IPS-15b (cell line): ENCODE measurements around the gene PXYLP1.

ENCODE experiments used
- H3K27me3 ChIP-seq: one replicate; pipeline ENCODE4 v1.6.1; 2013; ENCODE audit warnings: low read length; ENCODE audit not compliant: control insufficient read depth, insufficient read depth
- H3K36me3 ChIP-seq: one replicate; pipeline ENCODE4 v1.6.1; 2013; ENCODE audit warnings: low read length; ENCODE audit not compliant: control insufficient read depth, insufficient read depth
- H3K4me1 ChIP-seq: one replicate; pipeline ENCODE4 v1.6.1; 2013; ENCODE audit warnings: mild to moderate bottlenecking, low read length; ENCODE audit not compliant: control insufficient read depth, insufficient read depth
- H3K4me3 ChIP-seq: one replicate; pipeline ENCODE4 v1.5.1; 2013; ENCODE audit warnings: low read depth, low read length
- H3K9ac ChIP-seq: one replicate; pipeline ENCODE4 v1.6.1; 2013; ENCODE audit warnings: low read depth, mild to moderate bottlenecking, low read length
- H3K9me3 ChIP-seq: one replicate; pipeline ENCODE4 v1.6.1; 2013; ENCODE audit warnings: mild to moderate bottlenecking, low read length; ENCODE audit not compliant: control insufficient read depth, insufficient read depth

The PXYLP1 gene

GRCh38 chr3:141267629-141268028, 36.0 kb downstream of the PXYLP1 start:
- H3K4me1 ChIP-seq, result no peaks in the 10 kb centered on the region
- H3K36me3 ChIP-seq, result peaks cover 6% of the 10 kb centered on the region

DNA sequence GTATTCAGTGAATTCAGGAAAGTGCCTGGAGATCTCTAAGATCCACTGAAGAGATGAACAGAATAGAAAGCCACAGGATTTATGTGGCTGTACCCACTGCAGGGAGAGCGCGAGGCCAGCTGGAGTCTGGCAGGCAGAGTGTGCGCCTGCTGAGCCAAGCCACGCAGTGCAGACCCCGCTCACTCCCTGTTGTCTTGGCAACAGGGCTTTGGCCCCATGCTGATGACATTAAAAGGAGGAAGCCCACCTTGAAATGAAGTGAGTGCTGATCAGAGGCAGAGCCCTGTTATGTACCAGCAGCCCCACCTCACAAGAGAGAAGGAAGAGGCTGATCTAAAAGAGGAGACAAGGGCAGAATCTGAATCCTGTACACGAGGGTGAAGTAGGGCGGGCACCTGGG, 36.7 kb downstream of the PXYLP1 start:
- Histone ChIP-seq H3K36me3 (peaks cover 6% of the 10 kb centered on the region), H3K9me3 (no peaks in the 10 kb centered on the region), H3K9ac (no peak overlapping the region), H3K4me3 (no peak overlapping the region), H3K27me3 (no peaks in the 10 kb centered on the region), H3K4me1 (no peaks in the 10 kb centered on the region)

More at GRCh38 chr3:141267629-141268028, 36.0 kb downstream of the PXYLP1 start:
- H3K27me3 ChIP-seq, result no peaks in the 10 kb centered on the region
- no peak overlapping the region for H3K4me3 ChIP-seq
- H3K9me3 ChIP-seq, result no peaks in the 10 kb centered on the region
- no peak overlapping the region for H3K9ac ChIP-seq

GRCh38 chr3:141268791-141269190, 37.2 kb downstream of the PXYLP1 start:
- no peak overlapping the region for H3K4me3 ChIP-seq
- H3K36me3 ChIP-seq, result peaks cover 6% of the 10 kb centered on the region

GRCh38 chr3:141269961-141270360, 38.3 kb downstream of the PXYLP1 start:
- Histone ChIP-seq H3K9me3 (no peaks in the 10 kb centered on the region), H3K36me3 (peaks cover 2% of the 10 kb centered on the region), H3K27me3 (no peaks in the 10 kb centered on the region), H3K4me3 (no peak overlapping the region), H3K4me1 (no peaks in the 10 kb centered on the region), H3K9ac (no peak overlapping the region)

More at GRCh38 chr3:141268791-141269190, 37.2 kb downstream of the PXYLP1 start:
- Histone ChIP-seq H3K4me1 (no peaks in the 10 kb centered on the region), H3K9me3 (no peaks in the 10 kb centered on the region), H3K27me3 (no peaks in the 10 kb centered on the region), H3K9ac (no peak overlapping the region)

DNA sequence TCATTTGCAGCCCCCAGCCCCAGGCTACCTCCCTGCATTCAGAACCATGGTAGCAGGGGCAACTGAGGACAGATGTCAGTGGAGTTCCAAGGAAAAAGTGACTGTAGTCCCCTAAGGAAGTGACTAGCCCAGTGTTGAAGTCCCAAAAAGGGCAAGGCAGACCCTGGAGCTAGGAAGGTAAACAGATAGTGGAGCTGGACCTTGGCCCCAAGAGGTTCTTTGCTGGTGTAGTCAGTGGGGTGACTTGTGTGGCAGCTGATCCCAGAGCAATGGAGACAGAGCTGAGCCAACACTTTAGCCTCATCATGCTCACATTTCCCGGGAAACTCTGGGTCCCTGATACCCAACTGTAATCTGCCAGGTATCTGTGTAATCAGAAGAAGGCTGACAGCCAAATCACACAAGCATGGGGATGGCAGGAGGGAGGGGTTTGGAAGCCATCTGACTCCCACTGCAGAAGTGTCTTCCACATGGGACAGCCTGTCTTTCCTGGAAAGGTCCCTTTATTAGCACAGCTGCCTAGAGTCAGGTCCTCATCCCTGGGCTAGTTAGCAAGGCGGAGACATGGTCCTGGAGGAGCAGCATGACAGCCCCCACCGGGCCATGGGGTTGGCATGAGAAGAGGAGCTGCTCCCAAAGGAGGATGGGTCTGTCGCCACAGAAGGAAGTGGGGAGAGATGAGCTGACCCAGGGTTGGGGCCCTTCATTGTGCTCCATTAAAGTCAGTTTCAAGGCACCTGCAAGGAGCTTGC, 39.8 kb downstream of the PXYLP1 start:
- Histone ChIP-seq H3K4me1 (no peaks in the 10 kb centered on the region), H3K36me3 (peaks cover 2% of the 10 kb centered on the region), H3K9me3 (no peaks in the 10 kb centered on the region), H3K4me3 (no peak overlapping the region), H3K9ac (no peak overlapping the region), H3K27me3 (no peaks in the 10 kb centered on the region)

DNA sequence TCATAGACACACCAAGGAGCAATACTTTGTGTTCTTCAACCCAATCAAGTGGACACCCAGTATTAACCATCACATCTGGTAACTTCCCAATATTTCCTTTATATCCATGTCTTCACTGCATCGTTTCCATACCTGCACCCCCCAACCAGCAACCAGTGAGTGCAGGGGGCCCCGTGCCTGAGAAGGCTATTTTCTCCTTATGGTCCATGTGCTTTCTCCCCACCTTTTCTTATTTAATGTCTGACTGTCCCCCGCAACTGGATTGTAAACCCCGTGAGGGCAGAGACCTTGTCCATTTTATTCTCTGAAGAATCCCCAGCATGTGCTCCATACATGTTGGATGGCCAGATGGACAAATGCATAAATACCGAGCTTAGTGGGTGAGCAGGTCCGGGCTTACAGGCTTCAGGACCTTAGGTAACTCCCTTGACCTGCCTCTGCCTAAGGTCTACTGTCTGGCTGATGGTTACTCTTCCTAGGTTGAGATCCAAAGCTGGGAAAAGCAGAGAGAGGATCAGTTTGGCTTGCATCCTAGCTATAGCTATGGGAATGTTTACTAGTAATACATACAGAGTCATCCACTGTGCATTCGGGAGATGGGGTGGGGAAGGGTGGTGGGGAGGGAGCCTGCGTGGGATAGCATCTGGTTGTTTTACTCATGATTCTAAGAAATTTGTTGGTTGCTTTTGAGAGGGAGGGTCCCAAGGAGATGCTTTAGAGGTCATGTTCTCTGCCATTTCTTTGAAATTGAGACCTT, 41.5 kb downstream of the PXYLP1 start:
- Histone ChIP-seq H3K4me3 (no peak overlapping the region), H3K9ac (no peak overlapping the region), H3K9me3 (no peaks in the 10 kb centered on the region), H3K36me3 (peaks cover 2% of the 10 kb centered on the region), H3K27me3 (no peaks in the 10 kb centered on the region), H3K4me1 (no peaks in the 10 kb centered on the region)

DNA sequence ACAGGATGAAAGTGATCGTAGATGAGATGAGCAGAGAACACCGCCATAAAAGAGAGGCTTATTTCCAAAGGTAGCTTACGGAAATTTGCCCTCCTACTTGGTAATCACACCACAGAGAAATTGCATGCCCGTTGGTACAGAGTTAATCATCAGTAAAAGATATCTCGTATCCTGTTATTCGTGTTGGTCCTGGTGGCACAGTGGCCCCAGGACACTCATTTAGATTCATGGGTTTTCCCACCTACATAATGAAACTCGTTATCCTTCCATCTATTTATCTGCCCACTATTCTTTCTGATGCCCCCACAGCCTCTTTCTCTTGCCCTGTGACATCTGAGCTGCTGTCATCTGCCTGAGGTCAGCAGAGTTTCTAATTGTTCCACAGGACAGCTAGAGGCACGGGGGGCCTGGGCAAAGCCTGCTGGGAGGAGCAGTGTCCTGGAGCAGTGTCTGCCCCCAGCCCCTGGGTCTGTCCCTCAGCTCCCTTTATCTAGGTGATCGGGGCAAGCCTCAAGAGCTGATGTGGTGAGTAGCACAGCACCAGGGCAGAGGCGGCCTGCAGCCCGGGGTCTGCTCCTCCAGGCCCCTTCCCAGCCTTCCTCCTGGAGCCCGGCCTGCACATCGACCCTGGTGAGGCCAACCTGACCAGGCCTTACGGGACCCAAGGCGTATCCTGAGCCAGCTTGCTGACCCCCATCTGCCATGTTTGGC, 42.2 kb downstream of the PXYLP1 start:
- no peak overlapping the region for H3K4me3 ChIP-seq
- H3K27me3 ChIP-seq, result no peaks in the 10 kb centered on the region
- H3K9me3 ChIP-seq, result no peaks in the 10 kb centered on the region
- H3K9ac ChIP-seq, result no peak overlapping the region
- H3K4me1 ChIP-seq, result no peaks in the 10 kb centered on the region
- H3K36me3 ChIP-seq, result no peaks in the 10 kb centered on the region

- H3K4me3 ChIP-seq, result no peak overlapping the region
- H3K36me3 ChIP-seq, result no peaks in the 10 kb centered on the region
- H3K27me3 ChIP-seq, result no peaks in the 10 kb centered on the region
- no peaks in the 10 kb centered on the region for H3K9me3 ChIP-seq
- no peak overlapping the region for H3K9ac ChIP-seq
- no peaks in the 10 kb centered on the region for H3K4me1 ChIP-seq
These were observed 42.9 kb downstream of the PXYLP1 start for GRCh38 chr3:141274411-141275031.

DNA sequence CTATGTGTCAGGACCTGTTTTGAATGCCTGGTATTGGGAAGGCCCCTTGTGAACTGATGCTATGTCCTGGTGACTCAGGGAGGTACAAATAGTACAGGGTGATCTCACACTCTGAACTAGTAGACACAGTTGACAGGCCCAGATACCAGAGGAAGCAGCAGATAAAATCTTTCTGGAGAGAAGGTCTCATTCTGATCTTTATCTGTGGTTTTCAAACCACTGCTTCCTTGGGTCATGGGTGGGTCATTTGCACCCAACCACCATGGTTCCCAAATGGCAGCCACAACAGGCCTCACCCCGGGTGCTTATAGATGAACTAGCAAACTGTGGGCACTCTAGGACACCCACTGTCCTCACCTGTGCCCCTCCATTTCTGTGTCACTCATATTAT, 43.4 kb downstream of the PXYLP1 start:
- no peak overlapping the region for H3K9ac ChIP-seq

DNA sequence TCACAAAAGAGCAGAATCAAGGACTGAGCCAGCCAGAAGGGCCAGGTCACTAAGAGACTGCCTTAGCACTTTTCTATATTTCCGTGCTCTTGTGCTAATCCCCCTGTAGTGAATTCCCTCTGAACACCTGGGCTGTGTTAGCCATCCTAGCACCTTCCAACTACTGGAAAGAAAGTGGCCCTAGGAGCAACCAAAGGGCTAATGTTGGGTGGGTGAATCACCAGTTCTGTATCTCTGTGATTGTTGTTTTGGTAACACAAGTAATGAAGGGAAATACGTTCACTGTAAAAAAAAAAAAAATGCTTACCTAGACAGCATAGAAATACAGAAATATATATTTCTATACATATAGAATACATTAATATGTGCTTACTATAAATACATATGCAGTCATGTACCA, 43.9 kb downstream of the PXYLP1 start:
- no peaks in the 10 kb centered on the region for H3K9me3 ChIP-seq
- H3K9ac ChIP-seq, result no peak overlapping the region
- no peak overlapping the region for H3K4me3 ChIP-seq
- no peaks in the 10 kb centered on the region for H3K4me1 ChIP-seq
- H3K36me3 ChIP-seq, result no peaks in the 10 kb centered on the region
- no peaks in the 10 kb centered on the region for H3K27me3 ChIP-seq

More for the DNA sequence above, 43.4 kb downstream of the PXYLP1 start:
- H3K27me3 ChIP-seq, result no peaks in the 10 kb centered on the region
- H3K4me3 ChIP-seq, result no peak overlapping the region
- H3K4me1 ChIP-seq, result no peaks in the 10 kb centered on the region
- H3K36me3 ChIP-seq, result no peaks in the 10 kb centered on the region
- H3K9me3 ChIP-seq, result no peaks in the 10 kb centered on the region

DNA sequence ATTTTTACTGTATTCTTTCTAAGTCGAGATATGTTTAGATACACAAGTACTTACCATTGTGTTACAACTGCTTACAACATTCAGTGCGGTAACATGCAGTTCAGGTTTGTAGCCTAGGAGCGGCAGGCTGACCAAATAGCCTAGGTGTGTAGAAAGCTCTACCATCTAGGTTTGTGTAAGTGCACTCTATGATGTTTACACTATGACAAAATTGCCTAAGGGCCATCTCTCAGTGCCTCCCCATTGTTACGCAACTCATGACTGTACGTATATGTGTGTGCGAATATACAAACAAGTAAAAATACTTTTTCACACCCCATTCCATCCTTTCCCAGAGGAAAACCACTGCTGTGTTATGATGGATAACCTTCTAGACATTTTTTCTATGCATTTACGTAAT, 44.3 kb downstream of the PXYLP1 start:
- Histone ChIP-seq H3K9me3 (no peaks in the 10 kb centered on the region), H3K36me3 (peaks cover 3% of the 10 kb centered on the region), H3K4me1 (no peaks in the 10 kb centered on the region), H3K4me3 (no peak overlapping the region), H3K9ac (no peak overlapping the region), H3K27me3 (no peaks in the 10 kb centered on the region)
